H1 (cell line): ENCODE measurements around the gene PDE1C.

Source experiments
- CTCF ChIP-seq, 3 experiments: IDR thresholded peaks; 1 replicate in 2 of 3; 2 replicates in 1 of 3; pipeline versions ENCODE4 v1.5.1 to v1.6.1; 2011; ENCODE audit warnings: low read length in 3 of 3, mild to moderate bottlenecking in 3 of 3, inconsistent platforms in 2 of 3, low read depth in 1 of 3, moderate library complexity in 1 of 3; ENCODE audit not compliant: insufficient read depth in 1 of 3; ENCODE audit errors: control extremely low read depth in 1 of 3
- EP300 ChIP-seq, 2 experiments: IDR thresholded peaks; 1 replicate in 1 of 2; 2 replicates in 1 of 2; pipeline ENCODE4 v1.6.1; 2011 to 2012; ENCODE audit warnings: low read depth in 2 of 2, low read length in 2 of 2, mild to moderate bottlenecking in 2 of 2, borderline replicate concordance in 1 of 2, inconsistent platforms in 1 of 2, moderate library complexity in 1 of 2

- TF ChIP-seq CTCF (IDR thresholded peaks at IDR 0.05; ENCODE audit: control extremely low read depth in 1 of 3, insufficient read depth in 1 of 3, low read depth in 1 of 3, low read length in 3 of 3) (no peak), EP300 (IDR thresholded peaks at IDR 0.05; ENCODE audit: borderline replicate concordance in 1 of 2, low read depth in 2 of 2, low read length in 2 of 2) (no peak)
These were observed 216.8 kb downstream of the PDE1C start for GRCh38 chr7:31853380-31853779.
